Esophagus squamous epithelium (tissue), 4 donors: ENCODE measurements around the gene KBTBD12.

Experiments used
- POLR2A ChIP-seq, 4 donors: fragments of 450-650 bp; IDR thresholded peaks; one replicate each; pipeline ENCODE4 v1.6.1; 2017; ENCODE audit warnings: antibody characterized with exemption in 4 of 4, mild to moderate bottlenecking in 4 of 4, moderate library complexity in 3 of 4
- TF ChIP-seq, protein P1 (sequence below), 6 experiments: fragments of 450-650 bp in 4 of 6; fragments of 200-600 bp in 2 of 6; sonication (generic) in 2 of 6; IDR thresholded peaks; one replicate each; pipeline ENCODE4 v1.5.1; 2016 to 2019; ENCODE audit warnings: antibody characterized with exemption in 6 of 6, mild to moderate bottlenecking in 4 of 6, moderate library complexity in 4 of 6

DNA sequence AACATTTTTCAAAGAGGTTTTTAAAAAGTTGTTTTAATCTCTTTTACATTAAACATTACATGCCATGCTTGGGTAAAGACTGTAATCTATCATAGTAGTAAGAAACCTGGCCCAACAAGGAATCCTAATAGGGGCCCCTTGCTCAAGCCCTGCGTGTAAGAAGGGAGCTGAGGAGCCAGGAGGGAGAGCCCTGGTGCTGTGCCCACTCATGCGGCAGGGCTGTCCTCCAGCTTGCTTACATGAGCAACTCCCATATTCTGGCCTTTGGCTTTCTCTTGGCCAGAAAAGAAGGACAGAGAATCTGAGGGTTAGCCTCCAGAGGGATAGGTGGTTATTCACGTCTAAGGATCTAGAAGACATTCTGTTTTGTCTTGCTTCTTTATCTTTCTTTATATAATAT, 49.8 kb downstream of the KBTBD12 start:
- TF ChIP-seq, protein P1, sequence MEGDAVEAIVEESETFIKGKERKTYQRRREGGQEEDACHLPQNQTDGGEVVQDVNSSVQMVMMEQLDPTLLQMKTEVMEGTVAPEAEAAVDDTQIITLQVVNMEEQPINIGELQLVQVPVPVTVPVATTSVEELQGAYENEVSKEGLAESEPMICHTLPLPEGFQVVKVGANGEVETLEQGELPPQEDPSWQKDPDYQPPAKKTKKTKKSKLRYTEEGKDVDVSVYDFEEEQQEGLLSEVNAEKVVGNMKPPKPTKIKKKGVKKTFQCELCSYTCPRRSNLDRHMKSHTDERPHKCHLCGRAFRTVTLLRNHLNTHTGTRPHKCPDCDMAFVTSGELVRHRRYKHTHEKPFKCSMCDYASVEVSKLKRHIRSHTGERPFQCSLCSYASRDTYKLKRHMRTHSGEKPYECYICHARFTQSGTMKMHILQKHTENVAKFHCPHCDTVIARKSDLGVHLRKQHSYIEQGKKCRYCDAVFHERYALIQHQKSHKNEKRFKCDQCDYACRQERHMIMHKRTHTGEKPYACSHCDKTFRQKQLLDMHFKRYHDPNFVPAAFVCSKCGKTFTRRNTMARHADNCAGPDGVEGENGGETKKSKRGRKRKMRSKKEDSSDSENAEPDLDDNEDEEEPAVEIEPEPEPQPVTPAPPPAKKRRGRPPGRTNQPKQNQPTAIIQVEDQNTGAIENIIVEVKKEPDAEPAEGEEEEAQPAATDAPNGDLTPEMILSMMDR (IDR thresholded peaks at IDR 0.05), result no peak
- TF ChIP-seq POLR2A (IDR thresholded peaks at IDR 0.05), result no peak
